ENCODE data around the gene NR1H4.

The NR1H4 gene

DNA sequence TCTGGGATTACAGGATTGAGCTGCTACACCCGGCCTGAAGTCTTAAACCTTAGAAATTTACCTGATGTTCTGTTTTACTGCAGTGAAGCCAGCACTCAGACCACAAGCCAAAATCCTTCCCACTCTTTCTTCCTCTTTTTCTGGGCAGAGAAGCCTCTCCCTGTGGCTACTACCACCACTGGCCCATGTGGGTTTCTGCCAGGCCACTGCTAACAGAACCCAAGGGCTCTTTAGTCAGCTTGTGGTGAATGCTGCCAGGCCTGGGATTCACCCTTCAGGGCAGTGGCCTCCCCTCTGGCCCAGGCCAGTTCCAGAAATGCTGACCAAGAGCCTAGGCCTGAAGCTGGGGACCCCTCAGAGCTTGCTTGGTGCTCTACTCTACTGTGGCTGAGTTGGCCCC, 135.1 kb downstream of the NR1H4 start:
- Histone ChIP-seq H4K20me1 (ENCODE audit: insufficient read depth, low read length) (no peaks in the 10 kb centered on the region), H3K79me2 (ENCODE audit: insufficient read depth, low read length) (no peaks in the 10 kb centered on the region), H3K27ac (ENCODE audit: low read depth, low read length, poor library complexity, severe bottlenecking) (no peak overlapping the region), H3K9me2 (ENCODE audit: low read depth, low read length) (no peaks in the 10 kb centered on the region), H3K9ac (ENCODE audit: low read length) (no peak overlapping the region), H3K36me3 (ENCODE audit: insufficient read depth, low read length) (no peaks in the 10 kb centered on the region), H2AFZ (ENCODE audit: low read length) (no peak overlapping the region), H3K27me3 (ENCODE audit: insufficient read depth, low read length) (no peaks in the 10 kb centered on the region), H3K9me3 (ENCODE audit: low read length) (no peaks in the 10 kb centered on the region), H3K4me1 (ENCODE audit: insufficient read depth, low read length, severe bottlenecking) (no peaks in the 10 kb centered on the region), H3K4me2 (ENCODE audit: low read length) (no peak overlapping the region), H3F3A (ENCODE audit: insufficient read depth, low read length) (no peaks in the 10 kb centered on the region), H3K4me3 (ENCODE audit: low read depth, low read length, poor library complexity, severe bottlenecking) (no peak overlapping the region)
- TF ChIP-seq, protein P1, sequence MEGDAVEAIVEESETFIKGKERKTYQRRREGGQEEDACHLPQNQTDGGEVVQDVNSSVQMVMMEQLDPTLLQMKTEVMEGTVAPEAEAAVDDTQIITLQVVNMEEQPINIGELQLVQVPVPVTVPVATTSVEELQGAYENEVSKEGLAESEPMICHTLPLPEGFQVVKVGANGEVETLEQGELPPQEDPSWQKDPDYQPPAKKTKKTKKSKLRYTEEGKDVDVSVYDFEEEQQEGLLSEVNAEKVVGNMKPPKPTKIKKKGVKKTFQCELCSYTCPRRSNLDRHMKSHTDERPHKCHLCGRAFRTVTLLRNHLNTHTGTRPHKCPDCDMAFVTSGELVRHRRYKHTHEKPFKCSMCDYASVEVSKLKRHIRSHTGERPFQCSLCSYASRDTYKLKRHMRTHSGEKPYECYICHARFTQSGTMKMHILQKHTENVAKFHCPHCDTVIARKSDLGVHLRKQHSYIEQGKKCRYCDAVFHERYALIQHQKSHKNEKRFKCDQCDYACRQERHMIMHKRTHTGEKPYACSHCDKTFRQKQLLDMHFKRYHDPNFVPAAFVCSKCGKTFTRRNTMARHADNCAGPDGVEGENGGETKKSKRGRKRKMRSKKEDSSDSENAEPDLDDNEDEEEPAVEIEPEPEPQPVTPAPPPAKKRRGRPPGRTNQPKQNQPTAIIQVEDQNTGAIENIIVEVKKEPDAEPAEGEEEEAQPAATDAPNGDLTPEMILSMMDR (IDR thresholded peaks at IDR 0.05; ENCODE audit: low read length) = no peak
- TF ChIP-seq EZH2 (IDR thresholded peaks at IDR 0.05; ENCODE audit: borderline replicate concordance, low read length) = no peak

DNA sequence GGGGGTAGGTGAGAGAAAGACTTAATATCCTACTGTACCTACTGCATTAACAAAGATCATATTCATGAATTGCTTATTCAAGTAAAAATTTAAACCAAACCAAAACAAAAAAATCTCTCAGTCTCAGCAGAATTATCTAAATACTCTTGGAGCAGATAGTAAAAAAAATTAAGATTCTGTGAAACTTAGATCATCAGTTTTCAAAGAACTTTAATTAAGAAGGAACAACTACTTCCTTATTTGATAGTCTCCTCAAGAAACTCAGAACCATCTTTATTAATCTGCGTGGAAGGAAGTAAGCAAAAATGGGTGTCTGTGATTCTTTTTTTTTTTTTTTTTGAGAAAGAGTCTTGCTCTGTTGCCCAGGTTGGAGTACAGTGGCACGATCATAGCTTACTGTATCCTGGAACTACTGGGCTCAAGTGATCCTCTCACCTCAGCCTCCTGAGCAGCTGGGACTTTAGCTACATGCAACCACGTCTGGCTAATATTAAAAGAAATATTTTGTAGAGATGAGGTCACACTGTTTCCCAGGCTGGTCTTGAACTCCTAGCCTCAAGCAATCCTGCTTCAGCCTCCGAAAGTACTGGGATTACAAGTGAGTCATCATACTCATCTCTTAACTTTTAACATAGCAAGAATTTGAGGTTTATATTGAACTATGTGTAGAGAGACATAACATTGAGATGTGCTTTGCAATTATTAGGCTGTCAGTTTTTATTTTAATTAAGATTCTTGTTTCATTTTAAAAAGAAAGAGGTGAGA, 137.2 kb downstream of the NR1H4 start:
- Histone ChIP-seq H3K4me3 (ENCODE audit: low read depth, low read length, poor library complexity, severe bottlenecking) (no peak overlapping the region), H3K9ac (ENCODE audit: low read length) (no peak overlapping the region), H3K36me3 (ENCODE audit: insufficient read depth, low read length) (no peaks in the 10 kb centered on the region), H3K4me2 (ENCODE audit: low read length) (no peak overlapping the region), H3K9me2 (ENCODE audit: low read depth, low read length) (no peaks in the 10 kb centered on the region), H2AFZ (ENCODE audit: low read length) (no peak overlapping the region), H3F3A (ENCODE audit: insufficient read depth, low read length) (no peaks in the 10 kb centered on the region), H3K27me3 (ENCODE audit: insufficient read depth, low read length) (no peaks in the 10 kb centered on the region), H3K9me3 (ENCODE audit: low read length) (no peaks in the 10 kb centered on the region), H3K4me1 (ENCODE audit: insufficient read depth, low read length, severe bottlenecking) (no peaks in the 10 kb centered on the region), H3K27ac (ENCODE audit: low read depth, low read length, poor library complexity, severe bottlenecking) (no peak overlapping the region), H4K20me1 (ENCODE audit: insufficient read depth, low read length) (no peaks in the 10 kb centered on the region), H3K79me2 (ENCODE audit: insufficient read depth, low read length) (no peaks in the 10 kb centered on the region)
- TF ChIP-seq, protein P1 (IDR thresholded peaks at IDR 0.05; ENCODE audit: low read length) = no peak
- TF ChIP-seq EZH2 (IDR thresholded peaks at IDR 0.05; ENCODE audit: borderline replicate concordance, low read length) = no peak

DNA sequence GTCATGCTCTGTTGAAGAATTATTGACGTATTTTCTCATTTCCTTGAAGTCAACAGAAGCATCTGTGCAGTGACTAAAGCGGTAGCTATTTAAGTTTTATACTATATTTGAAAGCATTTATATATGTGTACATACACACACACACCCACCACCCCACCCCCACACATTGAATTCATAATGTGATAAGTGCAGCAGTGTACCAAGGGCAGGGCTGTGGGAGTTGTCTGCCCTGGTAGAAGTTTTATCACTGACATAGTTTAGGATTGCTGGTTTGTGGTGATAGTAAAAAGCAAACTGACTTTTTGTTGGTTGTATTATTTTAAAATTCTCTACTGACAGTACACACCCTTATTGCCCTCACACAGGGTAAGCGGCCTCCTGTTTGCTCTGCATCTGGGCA, 138.9 kb downstream of the NR1H4 start:
- no peaks in the 10 kb centered on the region for H3K9me3 ChIP-seq (ENCODE audit: low read length)
- H3K4me2 ChIP-seq (ENCODE audit: low read length) = no peak overlapping the region
- no peak overlapping the region for H3K9ac ChIP-seq (ENCODE audit: low read length)
- no peaks in the 10 kb centered on the region for H4K20me1 ChIP-seq (ENCODE audit: insufficient read depth, low read length)
- no peaks in the 10 kb centered on the region for H3K79me2 ChIP-seq (ENCODE audit: insufficient read depth, low read length)
- H3K4me1 ChIP-seq (ENCODE audit: insufficient read depth, low read length, severe bottlenecking) = no peaks in the 10 kb centered on the region
- TF ChIP-seq, protein P1 (IDR thresholded peaks at IDR 0.05; ENCODE audit: low read length) = no peak
- TF ChIP-seq EZH2 (IDR thresholded peaks at IDR 0.05; ENCODE audit: borderline replicate concordance, low read length) = no peak
- H3K27me3 ChIP-seq (ENCODE audit: insufficient read depth, low read length) = no peaks in the 10 kb centered on the region
- no peak overlapping the region for H3K27ac ChIP-seq (ENCODE audit: low read depth, low read length, poor library complexity, severe bottlenecking)
- no peaks in the 10 kb centered on the region for H3F3A ChIP-seq (ENCODE audit: insufficient read depth, low read length)
- no peak overlapping the region for H3K4me3 ChIP-seq (ENCODE audit: low read depth, low read length, poor library complexity, severe bottlenecking)
- H2AFZ ChIP-seq (ENCODE audit: low read length) = no peak overlapping the region
- no peaks in the 10 kb centered on the region for H3K36me3 ChIP-seq (ENCODE audit: insufficient read depth, low read length)
- no peaks in the 10 kb centered on the region for H3K9me2 ChIP-seq (ENCODE audit: low read depth, low read length)
